GM18520 (cell line): Measurements from ENCODE around the gene SEPTIN5.

Experiments used
- ATAC-seq: cut with Tn5 transposase; IDR thresholded peaks from one replicate; pipeline ENCODE4 v1.9.1; 2021; ENCODE audit not compliant: unreplicated experiment

SEPTIN5 gene

DNA sequence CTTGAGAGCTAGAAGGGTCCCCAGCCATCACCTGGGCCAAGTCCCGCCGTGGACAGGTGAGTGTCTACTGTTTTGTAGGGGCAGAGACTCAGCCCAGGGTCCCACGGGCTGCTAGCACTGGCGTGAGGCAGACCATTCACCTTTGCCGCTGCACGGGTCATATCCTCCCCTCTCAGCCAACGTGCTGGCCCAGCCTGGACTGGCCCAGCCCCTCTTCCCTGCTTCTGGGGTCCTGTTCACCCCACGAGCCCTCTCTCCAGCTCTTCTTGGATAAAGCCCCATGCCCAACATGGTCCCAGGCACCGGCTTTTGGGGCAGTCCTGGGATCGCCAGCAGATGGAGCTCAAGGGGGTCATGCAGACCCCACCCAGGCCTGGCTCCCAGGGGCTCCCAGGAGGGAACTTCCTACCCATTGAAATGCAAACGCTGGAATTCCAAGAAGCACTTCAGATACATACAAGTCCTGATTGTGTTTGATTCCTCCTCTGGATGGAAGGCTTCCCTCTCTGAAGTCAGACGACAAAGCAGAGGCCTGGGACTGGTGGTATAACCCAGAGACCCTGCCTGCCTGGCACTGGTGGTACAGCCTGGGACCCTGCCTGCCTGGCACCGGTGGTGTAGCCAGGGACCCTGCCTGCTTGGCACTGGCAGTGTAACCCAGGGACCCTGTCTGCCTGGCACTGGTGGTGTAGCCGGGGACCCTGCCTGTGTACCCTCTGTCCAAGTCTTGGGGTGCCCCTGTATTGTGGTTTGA lies 8.9 kb upstream of the SEPTIN5 start:
- no peak for ATAC-seq

DNA sequence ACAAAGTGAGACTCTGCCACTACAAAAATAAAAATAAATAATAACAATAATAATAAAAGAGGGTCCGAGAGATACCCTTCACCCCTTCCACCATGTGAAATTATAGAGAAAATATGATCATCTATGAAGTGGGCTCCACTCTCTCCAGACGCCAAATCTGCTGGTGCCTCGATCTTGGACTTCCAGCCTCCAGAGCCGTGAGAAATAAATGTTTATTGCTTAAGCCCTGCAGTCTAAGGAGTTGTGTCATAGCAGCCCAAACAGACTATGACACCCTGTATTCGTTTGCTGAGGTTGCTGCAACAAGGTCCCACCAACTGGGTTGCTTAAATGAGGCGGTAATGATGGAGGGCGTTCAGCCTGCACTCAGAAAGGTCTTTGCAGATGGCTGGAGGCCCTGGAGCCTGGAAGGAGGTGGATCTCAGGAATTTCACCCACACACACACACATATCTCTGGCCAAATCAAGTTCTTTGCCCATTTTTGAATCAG lies 7.6 kb upstream of the SEPTIN5 start:
- ATAC-seq, result no peak

DNA sequence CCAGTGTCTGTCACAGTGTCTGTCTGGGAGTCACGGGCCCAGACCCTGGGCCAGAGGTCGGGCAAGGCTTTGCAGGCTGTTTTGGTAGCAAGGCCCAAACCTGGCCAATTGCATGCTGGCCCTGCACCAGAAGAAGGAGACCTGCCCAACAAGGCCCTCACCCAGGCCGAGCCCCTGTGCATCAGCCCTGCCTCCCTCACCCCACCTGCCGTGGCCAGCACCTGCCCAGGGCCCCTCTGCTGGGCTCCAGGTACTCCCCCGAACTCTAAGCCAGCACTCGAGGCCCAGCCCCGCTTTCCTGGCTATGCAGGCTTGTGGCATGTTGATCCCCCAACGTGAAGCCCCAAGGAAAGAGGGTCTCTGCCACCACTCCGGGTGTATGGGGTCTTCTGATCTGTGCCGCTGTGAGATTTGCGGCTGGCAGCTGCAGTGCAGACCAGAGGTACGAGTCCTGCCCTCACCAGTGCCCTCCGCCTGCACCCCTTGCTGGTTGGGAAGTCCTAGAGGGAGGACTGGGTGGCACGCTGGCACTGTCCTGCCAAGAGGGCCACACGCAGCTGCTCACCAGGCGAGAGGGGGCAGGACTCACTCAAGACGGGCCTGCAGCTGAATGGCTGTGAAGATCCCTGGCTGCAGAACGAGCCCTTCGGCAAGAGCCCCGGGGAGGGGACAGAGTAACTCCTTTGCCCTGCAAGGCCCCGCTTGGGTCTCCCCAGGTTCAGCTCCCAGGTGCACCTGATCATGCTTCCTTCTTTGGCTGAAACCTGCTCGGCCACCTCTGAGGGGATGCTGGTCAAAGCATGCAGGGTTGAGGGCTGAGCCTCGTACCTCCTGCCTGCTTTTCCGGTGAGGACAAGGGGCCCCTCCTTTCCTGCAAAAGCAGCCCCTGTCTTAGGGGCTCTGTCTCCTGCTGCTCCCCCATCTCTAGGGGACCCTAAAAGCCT lies 6.7 kb upstream of the SEPTIN5 start:
- ATAC-seq, result no peak

DNA sequence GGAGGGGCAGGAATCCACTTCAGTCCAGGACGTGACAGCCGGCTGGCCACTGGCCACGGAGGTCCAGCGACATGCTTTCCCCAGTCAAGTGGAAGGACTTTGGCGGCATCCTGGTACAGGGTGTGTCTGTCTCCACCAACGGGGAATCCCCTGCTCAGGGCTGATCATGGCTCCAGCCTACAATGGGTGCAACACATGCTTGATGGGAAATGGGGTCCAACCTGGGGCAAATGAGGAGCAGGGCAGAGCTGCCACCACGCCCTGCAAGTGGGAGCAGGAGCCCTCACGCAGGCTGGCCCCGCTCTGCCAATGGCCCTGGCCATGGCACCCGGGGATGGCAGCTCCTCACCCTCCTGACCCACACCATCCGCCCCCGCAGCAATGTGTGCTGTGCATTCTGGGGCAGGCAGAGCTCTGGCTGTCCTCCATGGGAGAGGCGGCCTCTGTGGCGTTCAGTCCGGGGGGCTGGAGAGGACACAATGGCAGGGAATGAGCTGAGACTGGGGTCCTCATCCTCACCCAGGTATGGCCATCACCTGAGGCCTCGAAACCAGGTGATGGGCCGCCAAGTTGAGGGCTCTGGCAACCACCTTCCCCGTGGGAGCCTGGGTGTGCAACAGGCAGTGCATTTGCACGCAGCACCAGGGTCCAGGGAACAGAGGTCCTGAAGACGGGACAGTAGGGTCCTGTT lies 5.8 kb upstream of the SEPTIN5 start:
- no peak for ATAC-seq

DNA sequence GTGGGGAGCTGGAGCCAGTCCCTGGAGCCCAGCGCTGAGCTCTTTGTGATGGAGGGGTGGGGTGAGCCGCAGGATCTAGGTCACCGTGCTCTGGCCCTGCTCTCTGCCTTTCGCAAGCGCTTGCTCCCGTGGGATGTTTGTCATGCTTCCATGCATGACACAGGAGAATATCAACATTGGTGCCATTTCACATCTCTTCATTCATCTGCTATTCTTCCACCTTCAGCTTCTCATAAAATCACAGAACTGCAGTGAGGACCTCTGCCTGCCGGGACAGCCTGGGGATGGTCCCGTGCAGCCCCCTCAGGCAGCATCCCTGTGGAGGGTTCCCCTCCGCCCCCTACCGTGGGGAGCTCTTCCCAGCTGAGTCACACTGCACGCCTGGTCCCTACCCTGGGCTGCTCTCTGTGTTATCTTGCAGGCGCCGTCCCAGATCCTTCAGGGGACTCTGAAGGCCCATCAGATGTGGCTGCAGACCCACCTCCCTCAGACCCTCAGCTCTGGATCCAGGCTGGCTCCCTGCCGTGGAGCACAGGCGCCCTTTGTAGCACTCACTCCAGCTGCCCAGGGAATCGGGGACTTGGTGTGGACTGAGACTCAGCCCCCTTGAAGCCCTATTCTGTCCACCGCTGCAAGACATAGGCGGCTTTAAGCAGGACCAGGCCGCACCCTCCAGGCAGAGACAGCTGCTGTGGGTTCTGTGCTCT lies 5.1 kb upstream of the SEPTIN5 start:
- no peak for ATAC-seq

DNA sequence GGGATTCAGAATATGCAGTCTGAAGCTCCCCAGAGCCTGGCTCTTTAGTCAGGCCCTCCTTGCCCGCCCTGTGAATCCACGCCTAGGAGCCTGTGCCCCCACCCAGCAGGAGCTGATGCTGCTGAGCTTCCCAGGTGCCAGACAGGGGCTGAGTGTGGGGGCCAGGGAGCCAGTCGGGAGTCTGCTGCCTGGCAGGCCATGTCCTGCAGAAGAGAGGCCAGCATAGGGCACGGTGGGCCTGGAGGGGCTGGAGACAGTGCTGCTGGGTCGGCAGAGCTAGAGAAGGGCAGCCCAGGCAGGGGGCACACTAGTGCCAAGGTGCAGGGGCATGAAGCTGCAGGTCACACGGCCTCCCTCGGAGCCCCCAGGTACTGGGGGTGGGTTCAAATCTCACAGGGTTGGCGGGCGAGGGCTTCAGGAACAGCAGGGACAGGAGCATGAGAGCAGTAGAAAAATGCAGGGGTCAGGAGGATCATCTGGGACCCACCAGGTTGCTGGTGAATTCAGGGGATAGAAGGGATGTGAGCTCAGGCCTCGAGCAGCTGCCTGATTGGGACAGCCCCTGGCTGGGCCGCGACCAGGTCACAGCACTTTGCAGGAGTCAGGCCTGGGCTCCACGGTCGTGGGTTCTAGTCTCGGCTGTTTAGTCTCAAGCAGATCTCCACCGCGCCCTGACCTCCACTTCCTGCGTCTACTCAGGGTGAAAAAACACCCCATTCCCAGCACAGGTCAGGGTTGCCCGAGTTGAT lies 4.1 kb upstream of the SEPTIN5 start:
- ATAC-seq, result no peak

DNA sequence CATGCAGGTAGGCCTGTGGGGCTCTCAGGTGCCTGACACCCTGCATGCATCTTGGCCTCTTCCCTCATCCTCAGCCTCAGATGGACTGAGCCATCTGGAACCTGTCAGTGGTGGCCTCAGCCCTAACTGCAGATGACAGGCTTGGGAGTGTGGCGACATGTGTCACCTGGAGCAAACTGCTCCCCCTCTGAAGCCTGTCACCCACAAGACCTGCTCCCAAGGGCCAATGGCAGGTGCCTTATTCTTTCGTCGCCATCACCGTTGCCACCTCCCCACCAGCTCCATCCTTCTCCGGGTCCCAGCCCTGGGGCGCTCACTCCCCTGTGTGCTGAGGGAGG lies 3.6 kb upstream of the SEPTIN5 start:
- no peak for ATAC-seq

DNA sequence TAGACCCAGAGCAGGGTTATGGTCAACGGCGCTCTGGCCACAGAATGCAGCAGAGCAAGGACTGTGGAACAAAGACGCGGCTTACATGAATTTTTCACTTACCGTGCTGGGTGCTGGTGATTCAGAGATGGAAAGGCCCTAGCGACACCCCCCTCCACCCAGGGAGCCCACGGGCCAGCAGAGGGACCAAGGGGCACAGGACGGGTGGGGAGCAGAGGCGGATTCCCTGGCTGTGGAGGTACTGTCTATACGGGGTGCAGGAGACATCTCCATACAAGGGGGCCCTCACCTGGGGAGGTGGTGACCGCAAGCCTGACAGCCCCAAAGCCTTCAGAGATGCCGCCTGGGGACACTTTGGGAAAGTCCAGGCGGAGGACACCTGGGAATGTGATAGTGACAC lies 1.1 kb upstream of the SEPTIN5 start:
- no peak for ATAC-seq

DNA sequence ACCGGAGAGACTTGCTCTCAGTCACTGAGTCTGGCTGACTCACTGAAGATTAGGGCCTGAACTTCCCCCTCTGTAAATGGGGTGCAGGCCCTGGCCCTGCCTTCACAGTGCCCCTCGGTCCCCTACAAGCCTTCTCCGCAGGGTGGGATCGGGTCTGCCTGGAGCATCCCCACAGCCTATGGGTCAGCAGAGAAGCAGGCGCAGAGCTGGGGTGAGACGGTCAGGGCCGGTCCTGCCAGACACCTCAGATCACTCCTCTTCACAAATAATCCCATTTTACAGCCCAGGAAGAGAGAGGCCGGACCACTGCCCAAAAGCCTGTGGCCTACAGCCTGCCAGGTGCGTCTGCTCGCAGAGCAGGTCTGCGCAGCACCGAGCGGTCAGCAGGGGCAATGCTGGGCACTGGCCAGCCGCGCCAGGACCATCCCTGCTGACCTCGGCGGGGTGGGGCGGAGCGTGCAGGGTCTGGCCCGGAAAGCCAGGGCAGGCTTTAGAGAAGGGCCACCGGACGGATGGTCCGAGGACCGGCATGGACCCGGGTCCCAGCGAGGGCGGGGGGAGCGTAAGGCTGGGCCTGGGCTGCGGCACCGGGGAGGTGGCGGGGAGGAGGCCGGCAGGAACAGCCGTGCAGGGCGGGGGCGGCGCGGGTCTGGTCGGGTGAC lies 522 bp upstream of the SEPTIN5 start:
- ATAC-seq, result no peak

DNA sequence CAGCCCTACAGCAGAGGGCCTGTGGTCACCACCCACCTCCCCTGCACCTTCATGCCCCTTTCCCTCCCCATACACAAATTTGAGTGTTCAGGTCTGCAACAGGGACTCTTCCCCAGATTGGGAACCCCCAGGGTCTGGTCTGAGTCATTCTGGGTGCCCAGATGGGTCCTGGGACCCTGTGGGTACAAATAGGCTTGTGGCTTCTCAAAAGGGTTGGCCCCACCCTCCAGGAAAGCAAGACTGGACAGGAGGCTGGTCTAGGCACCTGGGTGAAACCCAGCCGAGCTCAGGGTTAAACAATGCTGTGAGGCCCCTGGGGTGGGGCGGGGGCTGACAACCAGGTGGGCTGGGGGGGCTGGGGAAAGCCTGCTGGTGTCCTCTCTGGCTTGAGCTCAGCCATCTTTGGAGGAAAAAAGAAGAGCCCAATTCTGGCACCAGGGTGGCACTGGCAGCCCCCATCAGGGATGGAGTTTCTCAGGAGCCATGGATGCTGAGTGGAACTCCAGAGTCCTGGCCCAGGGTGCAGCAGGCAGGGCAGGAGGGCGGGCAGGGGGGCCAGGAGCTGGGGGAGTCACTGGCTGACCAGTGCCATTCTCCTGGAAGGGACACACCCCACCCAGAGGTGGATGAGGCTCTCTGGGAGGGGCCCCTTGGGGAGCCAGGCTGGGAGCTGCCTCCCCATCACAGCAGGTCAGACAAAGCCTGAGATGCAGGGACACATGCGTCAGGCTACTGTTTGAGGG lies 1.1 kb downstream of the SEPTIN5 start:
- ATAC-seq, result no peak

DNA sequence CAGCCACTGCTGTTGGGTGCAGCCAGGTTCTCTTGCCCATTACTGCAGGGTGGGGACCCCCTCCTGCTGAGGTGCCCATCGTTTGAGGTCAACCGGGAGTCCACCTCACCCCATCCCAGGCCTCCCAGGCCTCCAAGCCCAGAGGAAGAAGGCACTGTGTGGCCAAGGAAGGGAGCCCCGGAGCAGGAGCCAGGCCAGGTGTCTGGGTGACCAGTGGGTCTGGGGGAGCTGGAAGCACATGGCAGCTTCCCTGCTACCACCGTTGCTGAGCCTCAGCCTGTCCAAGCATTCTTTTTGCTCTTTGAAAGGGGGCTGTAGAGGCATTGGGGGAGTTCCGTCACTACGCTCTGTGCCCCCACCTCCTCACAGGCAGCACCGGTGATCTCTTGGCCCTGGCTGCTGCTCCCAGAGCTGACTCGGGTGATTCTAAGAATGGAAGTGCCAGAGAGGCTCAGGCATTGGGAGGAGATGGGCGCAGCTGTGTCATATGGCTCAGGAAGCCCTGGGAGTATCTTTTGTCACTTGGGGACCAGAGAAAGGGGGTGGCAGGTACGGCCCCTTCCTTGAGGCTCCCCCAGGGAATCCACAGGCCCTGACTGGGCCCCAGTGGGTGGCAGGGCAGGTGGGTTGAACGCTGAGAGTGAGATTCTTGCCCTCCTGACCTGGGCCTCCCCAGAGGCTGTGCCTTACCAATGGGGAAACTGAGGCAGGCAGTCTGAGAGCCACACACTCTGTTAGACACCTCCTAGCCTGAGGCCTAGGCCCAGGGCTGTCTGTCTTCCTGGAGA lies 1.9 kb downstream of the SEPTIN5 start:
- ATAC-seq, result no peak

DNA sequence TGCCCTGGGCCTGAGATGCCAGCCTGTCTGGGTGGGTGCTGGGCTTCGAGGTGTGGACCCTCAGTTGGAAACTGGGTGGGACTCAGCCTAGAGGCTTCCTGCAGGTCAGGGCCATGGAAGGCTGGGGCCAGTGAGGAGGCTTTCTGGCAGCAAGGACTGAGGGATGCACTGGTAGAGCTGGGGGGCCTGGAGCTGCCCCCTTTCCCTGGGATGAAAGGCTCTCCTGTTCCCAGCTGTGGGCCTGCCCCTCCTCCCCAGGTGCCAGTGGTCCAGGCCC lies 2.5 kb downstream of the SEPTIN5 start:
- ATAC-seq, result no peak

DNA sequence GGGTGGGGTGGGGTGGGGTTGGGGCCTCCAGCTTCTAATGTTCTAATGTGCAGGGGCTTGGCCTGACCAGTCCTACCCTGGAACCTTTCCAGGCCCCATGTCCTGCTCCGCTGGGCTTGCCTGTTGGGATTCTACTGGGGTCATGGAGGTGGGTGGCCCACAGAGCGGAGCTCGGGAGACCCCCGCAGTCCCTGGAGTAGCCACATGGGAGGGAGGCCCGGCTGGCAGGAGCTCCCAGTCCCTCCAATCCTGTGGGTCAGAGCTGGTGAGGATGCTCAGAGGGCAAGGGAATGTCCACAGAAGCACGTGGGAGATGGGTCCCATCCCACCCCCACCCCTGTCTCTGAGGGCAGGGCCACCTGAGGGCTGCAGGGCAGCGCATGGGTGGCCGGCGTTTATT lies 2.9 kb downstream of the SEPTIN5 start:
- ATAC-seq, result no peak

DNA sequence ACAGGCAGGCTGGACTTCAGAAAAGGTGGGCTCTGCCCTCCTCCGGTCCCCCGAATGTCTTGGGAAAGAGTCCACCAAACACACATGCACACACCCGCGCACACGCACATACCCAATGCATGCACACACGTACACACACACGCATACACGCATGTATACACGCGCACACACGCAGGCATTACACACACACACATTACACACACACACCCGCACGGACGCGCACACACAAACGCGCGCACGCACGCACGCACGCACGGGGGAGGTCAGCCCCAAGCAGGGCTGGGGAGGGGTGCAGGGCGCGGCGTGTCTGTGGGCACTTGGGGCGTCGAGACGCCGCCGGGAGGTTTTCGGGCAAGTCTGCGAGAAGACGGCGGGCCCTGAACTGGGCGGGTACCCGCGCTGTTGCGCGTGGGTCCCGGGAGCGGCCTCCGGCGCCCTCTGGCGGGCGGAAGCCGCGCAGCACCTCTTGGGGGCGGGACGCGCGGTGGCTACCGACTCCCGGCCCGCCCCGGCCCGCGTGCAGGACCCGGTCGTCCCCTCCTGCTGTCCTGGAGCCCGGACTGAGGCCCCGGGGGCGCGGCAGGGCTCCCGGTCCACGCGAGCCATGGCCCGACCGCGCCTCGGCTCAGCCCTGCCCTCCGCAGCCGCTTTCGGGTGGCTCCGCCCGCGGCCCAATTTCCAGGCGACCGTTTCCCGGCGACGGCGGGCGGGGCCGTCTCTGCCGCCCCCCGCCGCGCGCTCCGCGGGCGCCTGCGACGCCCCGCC lies 3.6 kb downstream of the SEPTIN5 start:
- ATAC-seq, result no peak

DNA sequence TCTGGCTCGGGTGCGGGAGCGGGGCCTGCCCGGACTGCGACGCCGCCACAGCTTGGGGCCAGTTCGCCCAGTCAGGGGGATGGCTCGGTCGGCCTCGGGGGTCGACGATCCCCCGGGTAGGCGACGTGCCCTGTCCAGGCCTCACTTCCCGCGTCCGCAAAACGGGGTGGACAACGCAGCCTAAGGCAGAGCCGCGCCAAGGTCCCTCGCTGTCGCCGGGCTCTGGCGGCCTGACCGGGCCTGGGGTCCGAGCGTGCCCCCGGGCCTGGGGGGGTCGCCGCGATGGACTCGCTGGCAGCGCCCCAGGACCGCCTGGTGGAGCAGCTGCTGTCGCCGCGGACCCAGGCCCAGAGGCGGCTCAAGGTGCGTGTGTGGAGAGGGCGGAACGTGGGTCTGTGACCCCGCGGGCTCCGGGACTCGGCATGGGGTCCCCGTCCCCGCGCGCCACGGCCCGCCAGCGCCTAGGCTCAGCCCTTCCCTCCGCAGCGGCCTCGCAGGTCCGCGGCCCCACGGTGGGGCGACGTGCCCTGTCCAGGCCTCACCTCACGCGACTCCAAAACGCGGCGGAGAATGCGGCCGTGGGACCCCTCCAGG lies 4.2 kb downstream of the SEPTIN5 start:
- ATAC-seq, result no peak

DNA sequence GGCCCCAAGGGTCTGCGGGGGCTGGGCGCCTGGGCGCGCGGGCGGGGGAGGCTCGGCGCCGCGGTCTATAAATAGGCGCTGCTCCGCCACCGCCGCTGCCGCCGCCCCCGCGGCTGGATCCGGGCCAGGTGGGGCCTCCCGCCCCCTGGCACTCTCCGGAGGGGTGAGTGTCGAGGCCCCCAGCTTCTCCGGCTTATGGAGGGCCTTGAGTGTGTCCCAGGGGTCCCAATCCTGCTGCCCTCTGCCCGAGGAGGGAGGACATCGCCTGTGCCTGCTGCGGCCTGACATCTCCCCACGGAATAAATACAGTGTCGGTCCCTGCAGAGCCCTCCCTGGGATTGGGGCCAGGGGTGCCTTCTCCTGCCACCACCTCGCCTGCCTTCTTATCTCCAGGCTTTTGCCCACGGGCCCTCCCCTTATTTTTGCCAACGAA lies 4.8 kb downstream of the SEPTIN5 start:
- ATAC-seq, result no peak

DNA sequence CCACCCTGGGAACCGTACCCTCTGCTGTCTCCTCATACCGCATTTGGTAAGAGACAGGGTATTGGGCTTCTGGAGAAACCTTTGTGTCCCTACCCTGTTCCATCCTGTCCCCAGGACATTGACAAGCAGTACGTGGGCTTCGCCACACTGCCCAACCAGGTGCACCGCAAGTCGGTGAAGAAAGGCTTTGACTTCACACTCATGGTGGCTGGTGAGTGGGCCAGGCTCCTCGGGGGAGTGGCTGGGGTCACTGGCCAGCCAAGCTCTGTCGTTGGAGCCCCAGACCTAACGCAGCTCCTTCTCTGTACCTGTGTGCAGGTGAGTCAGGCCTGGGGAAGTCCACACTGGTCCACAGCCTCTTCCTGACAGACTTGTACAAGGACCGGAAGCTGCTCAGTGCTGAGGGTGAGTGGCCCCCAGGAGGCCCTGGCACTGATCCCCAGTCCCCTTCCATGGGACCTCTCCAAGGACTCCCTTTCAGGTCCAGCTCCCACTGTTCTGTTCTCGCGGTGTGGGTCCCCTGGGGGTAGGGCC lies 5.3 kb downstream of the SEPTIN5 start:
- ATAC-seq, result no peak
